GM21717 (cell line): ENCODE measurements around the gene FHOD3.

Source experiments
- ATAC-seq: cut with Tn5 transposase; IDR thresholded peaks from one replicate; pipeline ENCODE4 v1.9.1; 2021; ENCODE audit warnings: mild to moderate bottlenecking, moderate library complexity; ENCODE audit not compliant: unreplicated experiment

Gene FHOD3

DNA sequence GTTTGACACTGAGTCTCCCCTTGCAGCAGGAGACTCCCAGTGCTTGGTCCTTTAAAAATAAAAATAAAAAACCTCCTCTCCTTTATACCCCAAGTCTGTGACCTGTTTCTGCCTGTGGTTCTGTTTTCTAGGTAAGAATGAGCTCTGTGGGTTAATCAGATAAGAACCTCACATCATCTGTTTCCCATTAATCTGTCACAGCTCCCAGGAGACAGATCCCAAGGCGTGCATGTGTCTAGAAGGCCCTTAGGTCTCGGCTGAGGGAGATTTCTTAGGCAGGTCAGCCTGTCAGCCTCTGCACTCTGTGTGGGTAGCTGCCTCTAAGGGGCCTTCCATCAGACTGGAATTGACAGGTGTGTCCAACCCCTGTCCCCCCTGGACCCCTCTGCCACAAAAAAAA is 80.7 kb downstream of the FHOD3 start:
- ATAC-seq, result no peak

DNA sequence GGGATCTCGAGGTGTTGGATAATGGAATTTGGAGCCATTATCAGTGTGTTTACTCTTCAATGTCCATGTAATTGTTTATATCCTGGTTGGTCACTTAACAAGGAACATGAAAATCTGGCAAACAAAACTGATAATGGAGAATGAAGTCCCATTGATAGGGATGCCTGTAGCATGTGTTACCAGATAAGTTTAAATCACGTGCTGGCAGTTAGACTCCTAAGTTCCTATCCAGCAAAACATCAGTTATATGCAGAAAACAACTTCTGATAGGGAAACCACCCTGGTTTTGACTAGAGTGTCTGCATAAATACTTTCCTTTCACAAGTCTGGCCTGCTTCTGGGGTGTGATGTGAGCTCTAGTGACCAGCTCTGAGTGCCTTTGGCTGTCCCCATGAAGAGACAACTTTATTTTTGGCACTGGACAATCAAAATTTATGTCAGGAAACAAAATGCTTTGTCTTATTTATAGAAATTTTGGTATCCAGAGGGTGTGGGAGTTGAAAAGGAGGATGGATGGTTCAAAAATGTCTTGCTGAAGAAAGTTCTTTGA is 82.0 kb downstream of the FHOD3 start:
- ATAC-seq, result no peak

- ATAC-seq, result no peak
Measured at GRCh38 chr18:36380173-36380827, 82.8 kb downstream of the FHOD3 start.

DNA sequence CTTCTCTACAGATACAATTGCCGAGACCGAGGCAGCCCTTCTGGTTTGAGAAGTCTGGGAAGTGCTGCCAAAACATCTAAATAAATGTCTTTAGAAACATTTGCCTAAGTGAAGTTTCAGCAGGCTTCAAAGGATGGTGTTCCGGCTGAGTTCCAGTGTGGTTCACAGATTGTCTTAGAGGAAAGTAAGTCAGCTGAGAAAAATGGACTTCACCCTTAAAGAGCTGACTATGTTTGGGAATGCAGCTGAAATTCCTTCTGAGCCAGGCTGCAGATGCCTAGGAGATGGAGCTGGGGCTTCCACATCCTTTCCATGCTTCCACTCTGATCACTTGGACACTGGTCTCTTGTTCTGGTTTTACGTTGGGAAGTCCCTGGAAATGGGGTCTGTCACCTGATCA is 83.6 kb downstream of the FHOD3 start:
- ATAC-seq, result no peak

- ATAC-seq, result no peak
Measured at GRCh38 chr18:36382854-36383253, 85.3 kb downstream of the FHOD3 start.

- no peak for ATAC-seq
Measured at GRCh38 chr18:36386150-36386920, 88.8 kb downstream of the FHOD3 start.

- no peak for ATAC-seq
Measured at GRCh38 chr18:36387310-36387709, 89.8 kb downstream of the FHOD3 start.

GRCh38 chr18:36388310-36388709 is 90.8 kb downstream of the FHOD3 start:
- ATAC-seq, result no peak

DNA sequence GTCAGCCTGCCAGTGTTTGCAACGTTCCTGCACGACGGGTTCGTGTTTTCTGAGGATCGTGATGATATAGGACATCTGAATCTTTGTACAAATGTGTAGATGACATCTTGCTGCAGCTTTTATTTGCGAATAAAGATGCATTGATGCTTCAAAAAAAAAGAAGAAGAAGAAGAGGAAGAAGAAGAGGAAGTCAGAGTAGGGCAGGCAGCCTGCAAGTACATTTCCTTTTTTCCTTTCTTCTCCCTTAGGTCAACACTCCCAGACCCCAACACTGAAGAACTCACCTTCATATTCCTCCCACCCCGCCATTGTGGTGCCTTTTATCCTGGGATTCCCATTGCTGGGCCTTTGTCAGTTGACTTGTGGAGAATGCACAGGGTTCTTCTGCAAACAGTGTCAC is 91.5 kb downstream of the FHOD3 start:
- no peak for ATAC-seq

DNA sequence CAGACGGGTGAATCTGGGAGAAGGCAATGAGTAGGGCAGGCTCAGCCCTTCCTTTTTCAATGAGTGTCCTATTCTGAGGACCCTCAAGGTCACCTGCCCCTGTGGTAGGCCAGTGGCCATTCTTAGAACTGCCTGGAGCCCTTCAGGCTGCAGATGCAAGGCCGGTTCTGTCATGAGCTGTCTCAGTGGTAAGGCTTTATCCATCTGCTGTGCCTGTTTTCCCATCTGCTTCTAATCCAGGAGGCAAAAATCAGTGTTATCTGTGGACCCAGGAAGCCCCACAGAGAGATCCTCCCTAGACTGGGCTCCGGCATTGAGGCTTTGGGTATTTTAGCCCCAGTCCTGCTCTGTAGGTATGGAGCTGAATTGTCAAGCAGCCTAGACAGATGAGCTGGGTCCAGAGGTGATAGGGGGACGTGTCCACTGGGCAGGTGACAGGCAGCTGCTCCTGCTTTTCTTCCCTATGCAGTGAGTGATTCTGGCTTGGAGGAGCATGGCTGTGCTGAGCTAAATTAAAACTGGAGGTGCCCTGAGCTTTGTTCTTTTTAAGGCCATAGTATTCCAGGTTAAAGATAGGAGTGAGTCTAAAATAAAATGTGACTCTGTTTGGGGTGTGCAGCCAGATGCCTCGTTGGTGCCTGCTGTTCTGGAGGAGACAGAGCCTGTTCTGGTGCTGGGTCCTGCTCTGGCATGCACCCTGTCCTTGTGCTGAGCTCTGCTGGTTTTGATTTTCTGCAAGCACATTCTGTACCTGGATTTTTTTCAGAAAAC is 92.5 kb downstream of the FHOD3 start:
- ATAC-seq, result no peak

GRCh38 chr18:36391426-36392145 is 94.1 kb downstream of the FHOD3 start:
- no peak for ATAC-seq

DNA sequence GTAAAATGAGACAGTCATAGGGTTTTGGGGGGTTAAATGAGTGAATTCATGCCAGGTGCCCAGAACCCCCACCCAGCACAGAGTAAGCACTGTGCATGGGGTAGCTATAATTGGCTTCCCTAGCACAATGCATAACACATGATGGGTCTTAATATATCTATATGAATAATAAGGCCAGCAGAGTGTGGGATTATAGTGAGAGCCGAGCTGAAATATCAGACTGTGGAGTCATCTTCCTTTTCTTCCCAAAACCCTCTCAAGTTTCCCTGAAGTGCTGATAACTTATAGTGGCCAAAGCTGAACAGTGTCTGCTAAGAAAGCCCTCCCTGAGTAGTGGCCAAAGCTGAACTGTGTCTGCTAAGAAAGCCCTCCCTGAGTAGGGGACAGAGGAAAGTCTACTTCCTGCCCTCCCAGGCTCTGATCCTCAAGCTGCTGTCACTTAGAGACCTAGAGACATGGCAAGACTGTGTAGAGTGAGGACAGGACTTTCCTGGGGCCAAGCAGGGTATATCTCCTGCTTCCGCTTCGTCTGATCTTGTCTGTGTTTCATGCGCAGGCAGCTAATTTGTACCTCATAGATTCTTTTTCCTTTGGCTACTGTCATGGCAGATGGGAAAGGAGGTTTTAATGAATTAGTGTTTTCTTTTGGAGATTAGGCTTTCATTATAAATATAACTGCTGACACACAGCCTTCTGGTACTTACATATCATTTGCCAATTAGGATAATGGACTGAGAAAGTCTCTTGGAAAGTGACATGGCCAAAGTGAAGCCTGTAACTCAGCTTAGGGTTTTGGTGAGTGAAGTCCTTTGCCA is 94.9 kb downstream of the FHOD3 start:
- no peak for ATAC-seq

GRCh38 chr18:36392979-36393287 is 95.4 kb downstream of the FHOD3 start:
- no peak for ATAC-seq

DNA sequence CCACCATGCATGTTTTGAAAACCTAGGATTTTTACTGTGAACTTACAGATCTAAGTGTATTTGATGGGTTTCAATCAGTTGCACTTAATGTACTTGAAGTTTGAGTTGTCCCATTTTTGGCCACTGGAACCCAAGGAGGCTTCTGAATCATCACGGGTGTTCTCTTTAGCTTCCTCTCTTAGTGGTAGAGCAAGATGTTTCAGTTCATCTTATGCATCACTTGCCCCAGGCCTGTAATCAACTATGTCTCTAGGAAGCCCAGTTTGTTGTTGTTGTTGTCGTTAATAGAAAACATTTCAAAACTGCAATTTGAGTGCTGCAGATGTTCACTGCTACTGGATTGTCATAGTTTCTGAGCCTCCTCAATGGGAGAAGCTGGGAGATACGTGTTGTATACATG is 97.0 kb downstream of the FHOD3 start:
- ATAC-seq, result no peak

- ATAC-seq, result no peak
Measured at GRCh38 chr18:36396190-36396589, 98.7 kb downstream of the FHOD3 start.

- no peak for ATAC-seq
Measured at GRCh38 chr18:36397033-36397432, 99.5 kb downstream of the FHOD3 start.

- ATAC-seq, result no peak
Measured at GRCh38 chr18:36398419-36398818, 100.9 kb downstream of the FHOD3 start.

DNA sequence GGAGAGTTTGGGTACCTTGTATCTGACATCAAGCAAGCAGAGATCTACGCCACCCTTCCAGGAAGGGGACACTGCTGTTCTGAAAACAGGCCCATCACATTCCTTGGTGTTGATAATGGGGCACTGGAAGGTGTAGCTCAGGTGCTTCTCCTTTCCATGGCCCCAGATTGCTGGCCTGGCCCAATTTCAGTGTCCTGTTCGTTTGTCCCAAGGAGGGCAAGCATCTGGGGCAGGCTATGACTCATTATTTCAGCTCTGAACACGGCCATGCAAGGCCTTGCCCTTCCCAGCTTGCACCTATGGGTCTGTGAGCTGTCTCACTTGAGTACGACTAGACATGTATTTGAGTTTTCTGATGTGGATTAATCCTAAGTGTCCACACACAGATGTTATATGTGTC is 101.5 kb downstream of the FHOD3 start:
- ATAC-seq, result no peak

DNA sequence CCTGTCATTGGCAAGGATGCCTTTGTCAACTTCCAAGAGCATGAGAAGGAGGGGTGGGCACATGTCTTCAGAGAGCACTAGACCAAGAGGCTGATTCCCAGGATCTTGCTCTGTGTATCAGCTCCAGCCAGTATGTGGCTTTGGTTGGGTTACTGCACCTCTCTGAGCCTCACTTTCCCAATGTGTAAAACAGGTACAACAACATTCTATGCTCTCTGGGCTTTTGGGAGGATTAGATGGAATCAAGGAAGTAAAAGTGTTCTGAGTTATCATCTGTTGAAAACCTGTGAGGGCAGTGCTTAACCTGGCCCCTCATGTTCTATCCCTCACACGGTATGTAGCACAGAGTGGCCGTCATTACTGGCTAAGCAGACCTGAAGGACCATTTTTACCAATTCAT is 103.9 kb downstream of the FHOD3 start:
- no peak for ATAC-seq

- ATAC-seq, result no peak
Measured at GRCh38 chr18:36402765-36403396, 105.4 kb downstream of the FHOD3 start.
